GM18507 (cell line): ENCODE measurements around the gene PPP2R5D.
A peak's percentile ranks its signal among the peaks of the same experiment; 100 is the strongest.
"Not testable (repeated sequence)": the region's sequence is repeated elsewhere in the genome, so short reads cannot be mapped to it uniquely, and the experiment has no call there.

Source experiments
- DNase-seq: peaks from one replicate; pipeline ENCODE4 v3.0.0; 2011; ENCODE audit warnings: low read depth; ENCODE audit not compliant: insufficient read length; ENCODE audit errors: extremely low spot score
- FAIRE-seq: peaks from 2 replicates; lab custom pipeline; 2011; peaks lifted over from hg19 to GRCh38; lab: Jason Lieb, UNC

The PPP2R5D gene

DNA sequence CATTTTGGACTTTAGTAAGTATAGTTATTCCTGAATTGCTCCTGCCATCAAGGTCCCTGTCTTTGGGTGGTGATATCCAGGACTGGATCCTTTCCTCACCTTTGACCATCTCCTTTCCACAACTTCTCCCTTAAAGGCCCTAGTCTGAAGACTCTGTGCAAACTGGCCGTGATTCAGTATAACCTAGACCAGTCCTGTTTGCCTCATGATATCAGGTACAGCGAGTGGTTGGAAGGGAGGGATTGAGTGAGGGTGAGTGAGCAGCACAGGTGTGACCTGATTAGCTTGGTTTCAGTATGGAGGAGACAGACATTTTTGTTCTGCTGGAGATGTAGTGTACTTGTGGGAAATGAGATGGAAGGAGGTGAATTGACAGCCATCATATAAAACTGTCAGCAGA, 34.8 kb downstream of the PPP2R5D start:
- no peak for FAIRE-seq

DNA sequence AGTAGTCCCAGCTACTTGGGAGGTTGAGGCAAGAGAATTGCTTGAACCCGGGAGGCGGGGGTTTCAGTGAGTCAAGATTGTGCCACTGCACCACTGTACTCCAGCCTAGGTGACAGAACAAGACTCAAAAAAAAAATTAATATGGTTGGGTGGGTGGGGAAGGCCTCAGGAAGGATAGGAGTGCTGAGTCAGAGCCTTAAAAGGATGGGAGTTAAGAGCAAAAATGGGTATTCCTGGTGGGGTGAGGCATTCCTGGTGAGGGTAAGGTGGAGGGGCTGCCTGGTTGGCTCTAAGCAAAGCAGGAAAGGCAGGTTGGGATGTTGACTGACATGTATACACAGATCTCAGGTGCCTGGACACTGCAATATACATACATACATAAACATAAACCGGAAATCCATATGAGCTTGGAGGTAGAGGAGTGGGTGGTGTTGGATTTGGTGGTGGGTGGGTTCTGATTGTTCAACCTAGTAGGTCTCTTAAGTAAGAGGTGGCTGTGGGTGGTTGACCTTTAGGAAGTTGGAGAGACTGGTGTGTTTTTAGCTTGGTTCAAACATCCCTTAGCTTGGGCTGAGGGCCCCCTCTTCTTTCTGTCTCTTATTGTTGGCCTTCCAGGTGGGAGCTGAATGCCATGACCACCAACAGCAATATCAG, 35.8 kb downstream of the PPP2R5D start:
- FAIRE-seq, result no peak
- no peak for DNase-seq

More for the DNA sequence above, 34.8 kb downstream of the PPP2R5D start:
- DNase-seq, result no peak

DNA sequence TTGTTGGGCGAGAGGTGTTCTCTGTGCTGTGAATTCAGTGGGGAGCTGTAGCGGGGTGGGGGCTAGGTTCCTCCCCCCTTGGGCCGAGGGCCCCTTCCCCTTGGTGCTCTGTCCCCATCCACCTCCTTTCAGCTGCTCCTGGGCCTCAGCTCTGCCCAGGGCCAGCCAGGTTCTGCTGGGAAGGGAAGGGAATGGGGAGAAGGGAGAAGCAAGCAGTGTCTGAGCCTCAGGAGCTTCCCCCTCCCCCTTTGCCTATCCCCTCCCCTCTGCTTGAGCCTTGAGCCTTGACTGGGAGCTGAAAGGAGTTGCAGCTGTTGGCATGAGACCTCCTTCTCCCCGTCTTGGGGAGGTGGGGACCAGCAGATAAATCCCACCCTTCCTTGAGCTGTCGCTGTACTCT, 36.5 kb downstream of the PPP2R5D start:
- no peak for FAIRE-seq
- DNase-seq, result no peak

DNA sequence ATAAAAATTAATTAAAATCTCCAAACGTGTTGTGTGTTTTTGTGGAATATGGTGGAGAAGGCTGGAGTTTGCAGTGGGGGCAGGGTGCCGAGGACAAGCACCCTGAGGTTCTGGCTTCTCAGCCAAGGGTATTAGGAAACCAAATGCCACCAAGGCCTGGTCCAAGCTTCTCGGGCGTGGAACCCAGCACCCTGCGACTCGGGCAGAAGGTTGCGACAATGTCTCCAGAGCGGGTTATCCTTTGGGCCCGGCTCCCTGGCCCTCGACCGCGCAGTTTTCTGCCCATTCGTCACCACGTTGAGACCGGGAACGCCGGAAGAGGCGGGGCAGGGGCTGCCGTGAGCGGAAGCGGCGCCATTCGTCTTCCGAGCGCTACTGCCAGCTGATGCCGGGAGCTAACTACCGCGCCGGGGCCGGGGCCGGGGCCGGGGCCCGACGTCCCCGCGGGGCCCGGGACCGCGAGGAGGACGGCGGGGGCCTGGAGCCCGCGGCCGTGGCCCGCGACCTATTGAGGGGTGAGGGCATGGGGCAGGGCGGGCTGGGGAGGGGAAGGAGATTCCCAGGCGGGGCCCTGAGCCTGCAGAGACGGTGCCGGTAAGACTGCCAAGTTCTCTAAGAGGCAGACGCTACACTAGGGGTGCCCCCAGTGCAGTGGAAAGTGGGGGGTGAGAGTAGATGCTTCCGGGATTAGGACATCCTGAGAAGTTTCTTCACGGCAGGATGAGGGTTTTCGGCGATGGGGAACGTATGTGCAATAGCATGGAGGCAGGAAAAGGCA, 37.1 kb downstream of the PPP2R5D start, which contains the start of gene RRP36:
Gene RRP36, plus strand, starts transcription at position 354 of the 778 bp plus-strand sequence. Its CDS starts 32 bp downstream, at position 386.
- FAIRE-seq (peak; percentile 72), DNase-seq (peak; percentile 80)

DNA sequence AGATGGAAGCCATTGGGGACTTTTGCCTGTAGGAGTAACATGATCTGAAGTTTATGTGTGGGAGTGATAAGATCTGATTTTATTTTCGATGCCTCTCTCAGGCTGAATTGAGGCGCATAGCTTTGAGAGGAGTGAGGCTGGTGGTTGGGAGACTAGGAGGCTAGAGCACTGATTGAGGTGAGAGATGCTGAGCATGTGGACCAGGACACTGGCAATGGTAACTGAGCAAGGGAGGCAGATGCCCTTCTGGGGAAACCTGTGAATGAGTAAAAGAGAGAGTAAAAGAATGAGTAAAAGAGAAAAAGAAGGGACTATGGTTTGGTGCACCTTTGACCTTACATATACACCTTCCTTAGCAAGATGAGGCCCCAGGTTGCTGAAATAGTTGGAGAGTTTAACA, 40.1 kb downstream of the PPP2R5D start:
- no peak for DNase-seq
- no peak for FAIRE-seq

DNA sequence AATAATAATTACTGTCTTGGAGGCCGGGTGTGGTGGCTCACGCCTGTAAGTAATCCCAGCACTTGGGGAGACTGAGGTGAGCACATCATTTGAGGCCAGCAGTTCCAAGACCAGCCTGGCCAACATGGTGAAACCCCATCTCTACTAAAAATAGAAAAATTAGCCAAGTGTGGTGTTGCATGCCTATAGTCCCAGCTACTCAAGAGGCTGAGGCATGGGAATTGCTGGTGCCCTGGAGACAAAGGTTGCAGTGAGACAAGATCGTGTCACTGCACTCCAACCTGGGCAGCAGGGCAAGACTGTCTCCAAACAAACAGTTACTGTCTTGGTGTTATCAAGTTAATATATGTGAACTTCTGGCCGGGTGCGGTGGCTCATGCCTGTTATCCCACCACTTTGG, 42.0 kb downstream of the PPP2R5D start:
- no peak for FAIRE-seq
- no peak for DNase-seq

DNA sequence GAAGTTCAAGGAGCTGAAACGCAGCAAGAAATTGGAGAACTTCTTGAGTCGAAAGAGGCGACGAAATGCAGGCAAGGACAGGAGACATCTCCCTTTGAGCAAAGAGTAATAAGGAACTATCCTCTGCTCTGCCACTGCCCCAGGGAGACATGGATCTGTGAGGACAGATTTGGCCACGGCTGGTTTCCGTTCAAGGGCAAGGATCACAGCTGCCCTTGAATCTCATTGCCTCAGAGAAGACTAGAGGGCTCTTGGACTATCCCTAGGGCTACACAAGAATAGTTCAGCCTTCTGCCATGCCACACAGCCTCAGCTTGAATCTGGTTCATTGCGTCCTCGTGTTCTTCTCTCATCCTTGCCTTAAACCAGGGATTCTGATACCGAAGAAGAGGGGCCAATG, 44.8 kb downstream of the PPP2R5D start:
- FAIRE-seq, result no peak
- DNase-seq, result no peak

DNA sequence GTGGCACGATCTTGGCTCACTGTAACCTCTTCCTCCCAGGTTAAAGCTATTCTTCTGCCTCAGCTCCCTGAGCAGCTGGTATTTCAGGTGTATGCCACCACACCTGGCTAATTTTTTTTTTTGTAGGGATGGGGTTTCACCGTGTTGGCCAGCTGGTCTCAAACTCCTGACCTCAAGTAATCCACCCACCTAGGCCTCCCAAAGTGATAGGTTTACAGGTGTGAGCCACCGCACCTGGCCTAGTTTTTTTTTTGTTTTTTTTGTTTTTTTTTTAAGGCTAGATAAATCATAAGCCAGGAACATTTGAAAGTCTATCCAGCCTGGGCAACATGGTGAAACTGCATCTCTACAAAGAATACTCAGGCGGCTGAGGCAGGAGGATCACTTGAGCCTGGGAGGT, 48.0 kb downstream of the PPP2R5D start:
- DNase-seq (no peak), FAIRE-seq (no peak)

DNA sequence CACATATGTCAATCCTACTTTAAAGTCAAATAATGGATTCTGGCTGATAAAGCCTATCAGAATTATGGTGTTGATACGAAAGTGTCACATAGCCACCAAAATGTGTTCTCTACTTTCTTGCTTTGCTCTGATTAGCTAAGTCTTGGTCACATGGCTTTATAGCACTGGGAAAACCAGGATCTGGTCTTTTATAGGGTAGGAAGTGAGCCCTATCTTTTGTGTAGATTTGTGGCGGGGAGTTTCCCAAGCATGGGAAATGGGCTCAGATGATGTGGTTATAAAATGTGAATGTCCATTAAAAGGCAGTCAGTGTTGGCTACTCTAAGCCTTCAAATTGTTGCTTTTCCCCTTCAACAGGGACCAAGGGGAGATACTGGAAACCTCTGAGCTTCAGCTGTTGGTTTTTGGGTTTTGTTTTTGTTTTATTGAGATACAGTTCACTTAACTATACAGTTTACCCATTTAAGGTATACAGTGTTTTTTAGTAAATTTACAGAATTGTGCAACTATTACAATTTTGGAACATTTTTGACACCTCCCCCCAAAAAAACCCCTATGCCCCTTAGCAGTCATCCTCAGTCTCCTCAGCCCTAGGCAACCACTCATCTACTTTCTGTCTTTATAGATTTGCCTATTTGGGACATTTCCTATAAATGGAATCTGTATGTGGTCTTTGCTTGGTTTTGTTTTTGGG, 49.3 kb downstream of the PPP2R5D start:
- FAIRE-seq, result no peak
- no peak for DNase-seq

DNA sequence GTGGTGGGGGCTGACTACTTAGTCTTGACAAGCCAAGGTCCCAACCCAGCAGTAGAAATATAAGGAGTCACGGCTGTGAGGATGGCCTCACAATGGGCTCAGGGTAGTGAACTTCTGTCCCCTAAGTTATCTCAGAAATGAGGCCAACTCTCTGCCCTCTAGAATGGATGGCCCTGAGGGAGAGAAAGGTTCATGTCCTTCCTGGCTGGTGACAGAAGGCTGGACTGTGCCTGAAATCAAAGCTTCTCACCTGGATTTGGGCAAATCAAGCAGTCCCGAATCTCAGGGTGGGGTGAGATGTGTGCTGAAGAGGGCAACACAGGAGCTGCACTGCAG, 49.8 kb downstream of the PPP2R5D start:
- no peak for FAIRE-seq
- DNase-seq, result no peak

DNA sequence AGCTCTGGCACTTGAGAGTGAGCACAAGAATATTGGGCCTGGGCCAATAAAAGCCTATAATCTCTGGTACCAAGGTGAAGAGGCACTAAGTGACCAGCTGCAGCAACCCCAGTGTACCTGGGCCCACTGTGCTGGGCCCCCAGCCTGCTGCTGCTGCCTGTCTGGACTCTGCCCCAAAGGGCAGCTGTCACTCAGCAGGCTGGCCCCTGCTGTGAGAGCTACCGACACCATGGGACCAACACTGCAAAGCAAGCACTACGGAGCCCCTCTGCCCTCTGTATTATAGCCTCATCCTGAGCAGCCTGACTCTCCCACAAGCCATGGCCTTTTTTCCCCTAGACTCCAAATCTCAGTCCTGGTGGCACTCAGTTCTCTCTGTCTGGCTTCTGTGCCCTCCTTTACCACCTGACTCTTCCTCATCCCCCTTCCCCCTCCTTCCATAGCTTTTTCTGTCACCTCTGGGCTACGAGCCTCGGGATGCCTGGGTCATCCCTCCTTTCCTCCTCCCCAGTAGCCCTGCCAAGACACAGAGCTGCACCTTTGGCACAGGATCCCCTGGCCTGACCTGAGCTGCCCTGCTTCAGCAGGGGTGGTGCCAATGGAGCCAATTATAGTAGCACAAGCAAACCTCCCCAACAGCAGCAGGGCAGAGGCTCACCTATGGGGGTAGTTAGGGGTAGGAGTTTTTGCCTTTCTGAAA, 51.3 kb downstream of the PPP2R5D start:
- DNase-seq, result no peak
- FAIRE-seq, result no peak

DNA sequence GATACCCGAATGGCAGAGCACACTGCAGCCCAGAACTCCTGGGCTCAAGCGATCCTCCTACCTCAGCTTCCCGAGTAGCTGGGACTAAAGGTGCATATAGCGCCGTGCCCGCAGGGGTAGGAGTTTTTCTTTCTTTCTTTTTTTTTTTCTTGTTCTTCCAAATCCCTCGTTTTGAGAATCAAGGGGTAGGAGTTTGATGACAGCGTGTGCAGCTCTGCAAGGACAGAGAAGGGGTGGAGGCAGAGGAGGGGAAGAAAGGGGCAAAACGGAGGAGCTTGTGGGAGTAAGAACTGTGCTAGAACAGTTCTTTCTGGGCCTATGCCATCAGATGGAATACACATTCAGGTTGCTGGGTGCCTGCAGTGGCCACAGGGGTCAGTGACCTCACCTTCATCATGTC, 52.3 kb downstream of the PPP2R5D start:
- no peak for DNase-seq
- FAIRE-seq, result no peak

DNA sequence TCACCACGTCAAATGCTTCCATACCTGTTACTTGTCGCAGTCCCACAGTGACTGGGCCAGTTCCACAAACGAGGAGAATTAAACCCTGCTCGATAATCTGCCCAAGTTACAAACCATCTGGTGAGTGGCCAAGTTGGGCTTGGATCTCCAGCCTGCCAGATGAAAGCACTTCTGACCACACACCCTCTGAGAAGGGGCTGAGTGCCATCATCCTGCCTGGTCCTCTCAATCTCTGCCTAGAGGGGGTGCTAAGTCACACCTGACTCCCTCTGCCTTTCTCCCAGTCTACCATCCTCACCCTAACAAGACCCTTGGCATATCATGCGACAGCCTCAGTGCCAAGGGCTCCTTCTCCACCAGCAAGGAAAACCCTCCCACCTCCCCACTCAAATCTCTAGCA, 52.8 kb downstream of the PPP2R5D start:
- no peak for DNase-seq
- FAIRE-seq, result no peak

DNA sequence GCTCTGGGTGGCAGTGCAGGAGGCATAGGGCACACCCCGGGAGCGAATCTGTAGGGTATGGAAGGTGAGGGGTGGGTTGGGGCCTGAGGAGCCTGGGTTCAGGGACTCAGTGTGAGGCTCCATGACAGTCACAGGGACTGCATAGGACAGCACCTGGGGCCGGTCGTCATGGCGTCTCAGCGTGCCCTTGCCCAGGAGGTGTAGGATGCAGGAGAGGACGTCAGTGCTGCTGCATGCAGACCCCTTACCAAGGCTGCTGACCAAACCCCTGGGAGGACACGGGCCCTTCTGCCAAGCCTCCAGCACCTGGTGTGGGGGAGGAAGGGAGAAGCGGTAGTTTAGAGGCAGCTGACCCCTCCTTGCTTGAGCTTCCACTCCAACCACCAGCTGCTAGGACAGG, 53.3 kb downstream of the PPP2R5D start:
- FAIRE-seq, result no peak
- DNase-seq, result no peak

DNA sequence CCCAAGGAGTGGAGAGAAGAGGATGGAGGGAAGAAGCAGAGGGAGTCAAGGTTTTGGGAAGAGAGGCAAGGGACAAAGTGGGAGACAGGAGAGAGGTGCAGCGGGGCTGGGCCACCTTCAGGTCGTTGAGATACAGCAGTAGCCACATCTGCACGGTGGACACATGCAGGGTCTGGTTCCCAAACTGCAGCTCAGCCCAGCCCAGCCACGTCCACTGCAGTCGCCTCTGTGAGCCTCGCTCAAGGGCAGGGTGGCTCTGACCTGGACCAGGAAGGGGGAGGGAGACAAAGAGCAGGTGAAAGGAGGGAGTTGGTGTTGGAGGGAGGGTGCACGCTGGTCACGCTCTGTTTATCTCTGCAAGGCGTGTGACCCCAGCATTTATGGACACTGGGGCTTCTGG, 54.4 kb downstream of the PPP2R5D start:
- no peak for DNase-seq
- no peak for FAIRE-seq

DNA sequence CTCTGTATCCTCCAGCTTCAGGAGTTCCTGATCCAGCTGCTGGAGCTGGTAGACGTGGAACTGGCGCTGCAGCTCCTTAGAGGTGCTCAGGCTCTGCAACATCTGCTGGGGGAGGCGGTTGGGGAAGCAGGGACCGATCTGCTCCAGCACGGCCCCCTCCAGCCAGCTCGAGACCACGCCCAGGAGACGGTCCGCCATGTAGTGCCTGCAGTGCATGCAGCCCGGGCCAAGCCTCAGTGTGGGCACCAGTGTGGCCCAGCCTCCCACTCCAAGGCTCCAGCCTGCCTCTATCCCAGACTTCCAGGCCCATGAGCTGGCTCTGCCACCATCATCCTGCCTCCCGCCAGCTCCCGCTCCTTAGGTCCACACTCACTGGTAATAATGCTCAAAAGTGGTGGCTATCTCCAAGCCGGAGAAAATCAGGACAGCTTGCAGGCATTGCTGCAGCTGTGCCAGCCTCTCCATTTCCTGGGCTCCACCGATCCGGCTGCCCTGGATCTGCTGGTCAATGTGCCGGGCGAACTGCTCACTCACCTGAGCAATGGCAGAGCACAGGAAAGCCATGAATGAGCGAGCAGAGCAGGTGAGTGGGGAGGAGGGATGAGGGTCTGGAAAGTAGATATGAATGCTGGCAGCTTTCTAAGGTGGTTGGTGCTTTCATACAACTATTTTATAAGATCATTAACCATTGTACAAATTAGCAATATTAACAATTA, 56.3 kb downstream of the PPP2R5D start:
- no peak for DNase-seq
- FAIRE-seq, result no peak

DNA sequence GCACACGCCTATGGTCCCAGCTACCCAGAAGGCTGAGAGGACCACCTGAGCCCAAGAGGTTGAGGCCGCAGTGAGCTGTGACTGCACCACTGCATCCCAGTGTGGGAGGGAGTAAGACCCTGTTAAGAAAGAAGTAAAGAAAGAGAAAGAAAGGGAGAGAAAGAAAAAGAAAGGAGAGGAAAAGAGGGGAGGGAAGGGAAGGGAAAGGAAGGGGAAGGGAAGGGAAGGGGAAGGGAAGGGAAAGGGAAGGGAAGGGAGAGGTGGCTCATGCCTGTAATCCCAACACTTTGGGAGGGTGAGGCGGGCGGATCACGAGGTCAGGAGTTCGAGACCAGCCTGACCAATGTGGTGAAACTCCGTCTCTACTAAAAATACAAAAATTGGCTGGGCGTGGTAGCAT, 57.1 kb downstream of the PPP2R5D start:
- not testable (repeated sequence) for DNase-seq, FAIRE-seq

DNA sequence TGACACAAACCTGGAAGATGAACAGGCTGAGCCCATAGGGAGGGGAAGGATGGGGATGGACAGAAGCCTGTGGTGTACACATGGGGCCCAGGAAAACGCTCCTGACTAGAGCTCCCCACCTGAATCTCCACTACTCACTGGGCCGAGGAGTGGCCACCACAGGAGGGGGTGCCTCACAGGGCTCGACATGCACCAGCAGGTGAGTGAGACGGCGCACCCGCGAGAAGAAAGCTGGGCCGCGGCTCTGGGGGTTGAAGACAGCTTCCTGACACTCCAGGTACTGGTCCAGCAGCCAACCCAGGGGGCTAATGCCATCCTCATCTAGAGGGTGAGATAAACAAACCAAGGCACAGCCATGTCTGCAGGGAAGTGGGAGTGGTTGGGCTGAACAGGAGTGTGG, 58.9 kb downstream of the PPP2R5D start:
- DNase-seq (no peak), FAIRE-seq (no peak)

DNA sequence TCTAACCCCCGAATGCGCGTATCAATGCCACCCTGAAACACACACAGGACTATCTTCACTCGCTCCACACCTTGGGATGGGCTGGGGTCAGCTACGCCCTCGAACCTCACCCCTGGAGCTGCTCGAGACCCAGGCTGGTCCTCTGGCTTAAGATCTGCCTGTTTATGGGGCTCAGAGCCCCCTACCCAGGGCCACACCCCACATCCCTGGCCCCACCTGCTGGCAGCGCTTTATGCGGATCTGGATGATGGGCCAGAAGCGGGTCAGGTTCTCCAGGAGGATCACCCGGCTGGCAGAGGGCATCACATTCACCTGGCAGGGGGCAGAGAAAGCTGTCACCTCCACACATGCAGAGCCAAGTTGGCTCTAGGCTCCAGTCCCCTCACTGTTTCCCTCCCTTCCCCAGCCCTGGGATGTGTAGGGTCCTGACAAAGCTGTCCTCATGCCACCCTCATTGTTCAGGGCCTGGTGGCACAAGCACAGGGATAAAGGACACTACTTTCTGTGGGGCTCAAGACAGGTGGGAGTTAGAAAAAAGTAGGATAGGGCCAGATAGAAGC, 61.1 kb downstream of the PPP2R5D start:
- DNase-seq, result no peak
- no peak for FAIRE-seq
